GM12878 (cell line): ENCODE results near the gene CYS1. TPM values are rescaled to one million over a fixed set of nuclear protein-coding genes. Genes with fewer than 3 reads are reported as not detected.
A peak's percentile ranks its signal among the peaks of the same experiment; 100 is the strongest.

ENCODE experiments used
- ATAC-seq: fragments of 200-7000 bp; cut with Tn5 transposase; 3 replicates; pipeline ENCODE4 v1.9.1; 2020; ENCODE audit warnings: mild to moderate bottlenecking, moderate library complexity
- BruUV-seq: library from RNA; stranded (reverse); fragments of 400-500 nt; replicated peaks from 2 replicates; lab custom pipeline; 2021; lab: Mats Ljungman, UMichigan
- CTCF ChIA-PET: fragments of 300-600 bp; sonication (Branson Sonifier 250); formaldehyde crosslinking; extraction: SDS; loops from one replicate; lab custom pipeline; 2021; ENCODE audit warnings: inconsistent platforms; lab: Yijun Ruan, JAX
- POLR2A ChIA-PET: fragments of 350-600 bp; formaldehyde crosslinking; extraction: SDS; loops from one replicate; lab custom pipeline; 2021; ENCODE audit warnings: inconsistent platforms; lab: Charles Lee
- RAD21 ChIA-PET: fragments of 300-600 bp; sonication (Branson Sonifier 250); formaldehyde crosslinking; loops from one replicate; lab custom pipeline; 2023; ENCODE audit warnings: antibody characterized with exemption; ENCODE audit not compliant: unreplicated experiment; lab: Charles Lee
- SMC1A ChIA-PET: fragments of 300-600 bp; sonication (Branson Sonifier 250); formaldehyde crosslinking; loops from one replicate; lab custom pipeline; 2023; ENCODE audit not compliant: unreplicated experiment, uncharacterized antibody; lab: Charles Lee
- DNase-seq: peaks from one replicate; pipeline ENCODE4 v3.0.0-alpha.2; 2011; ENCODE audit warnings: low read depth, low spot score
- FAIRE-seq: peaks from 3 replicates; lab custom pipeline; 2011; peaks lifted over from hg19 to GRCh38; lab: Jason Lieb, UNC
- H2AFZ ChIP-seq: 2 replicates; pipeline ENCODE4 v1.6.0; 2011; ENCODE audit warnings: low read depth, low read length, control low read depth; ENCODE audit not compliant: control insufficient read depth
- H3K27ac ChIP-seq: 2 replicates; pipeline ENCODE4 v1.5.1; 2011; ENCODE audit warnings: control low read depth; ENCODE audit not compliant: control insufficient read depth, insufficient read depth
- H3K27me3 ChIP-seq, 2 experiments: replicated peaks in 1 of 2; 2 replicates each; pipeline versions ENCODE4 v1.6.0 to v1.6.1; 2011; ENCODE audit warnings: low read length in 1 of 2; ENCODE audit not compliant: control insufficient read depth in 2 of 2, insufficient read depth in 2 of 2
- H3K36me3 ChIP-seq, 2 experiments: 2 replicates each; pipeline ENCODE4 v1.5.1; 2011; ENCODE audit warnings: low read length in 1 of 2; ENCODE audit not compliant: control insufficient read depth in 2 of 2, insufficient read depth in 2 of 2
- H3K4me1 ChIP-seq: 2 replicates; pipeline ENCODE4 v1.6.1; 2011; ENCODE audit warnings: mild to moderate bottlenecking, low read length, moderate library complexity, mixed read lengths; ENCODE audit not compliant: control insufficient read depth, insufficient read depth
- H3K4me2 ChIP-seq: 2 replicates; pipeline ENCODE4 v1.6.0; 2011; ENCODE audit warnings: control low read depth; ENCODE audit not compliant: control insufficient read depth, insufficient read depth
- H3K4me3 ChIP-seq: fragments of 200-600 bp; sonication (generic); 2 replicates; pipeline ENCODE4 v1.5.1; 2016
- H3K79me2 ChIP-seq: 2 replicates; pipeline ENCODE4 v1.6.0; 2011; ENCODE audit warnings: low read length; ENCODE audit not compliant: control insufficient read depth, insufficient read depth
- H3K9ac ChIP-seq: 2 replicates; pipeline ENCODE4 v1.8.0; 2011; ENCODE audit warnings: low read length, control low read depth, mixed read lengths; ENCODE audit not compliant: control insufficient read depth, insufficient read depth
- H3K9me3 ChIP-seq: replicated peaks from 3 replicates; pipeline ENCODE4 v1.5.1; 2011; ENCODE audit warnings: mild to moderate bottlenecking, low read length; ENCODE audit not compliant: control insufficient read depth, insufficient read depth
- H4K20me1 ChIP-seq: 2 replicates; pipeline ENCODE4 v1.6.0; 2011; ENCODE audit not compliant: control insufficient read depth, insufficient read depth
- BCLAF1 ChIP-seq: fragments of 450-650 bp; IDR thresholded peaks from 2 replicates; pipeline ENCODE4 v1.6.1; 2017; ENCODE audit warnings: antibody characterized with exemption, mild to moderate bottlenecking, moderate library complexity
- CREB1 ChIP-seq: IDR thresholded peaks from 2 replicates; pipeline ENCODE4 v1.6.1; 2012; ENCODE audit warnings: low read depth, mild to moderate bottlenecking, inconsistent platforms
- CREM ChIP-seq: IDR thresholded peaks from 2 replicates; pipeline ENCODE4 v1.6.1; 2014; ENCODE audit warnings: antibody characterized with exemption, low read depth
- CTCF ChIP-seq, 3 experiments: IDR thresholded peaks in 2 of 3; conservative IDR thresholded peaks in 1 of 3; 2 replicates each; pipeline ENCODE4 v1.5.1; 2011; ENCODE audit warnings: low read depth in 3 of 3, low read length in 3 of 3, mild to moderate bottlenecking in 3 of 3, control low read depth in 2 of 3, moderate library complexity in 2 of 3, inconsistent platforms in 1 of 3, mixed read lengths in 1 of 3; ENCODE audit not compliant: control insufficient read depth in 2 of 3, insufficient read depth in 1 of 3; ENCODE audit errors: extremely low read depth in 1 of 3
- E2F4 ChIP-seq: IDR thresholded peaks from 2 replicates; pipeline ENCODE4 v1.6.1; 2012; ENCODE audit warnings: low read depth, low read length, improper control_type of control experiment
- EED ChIP-seq: sonication (generic); IDR thresholded peaks from 2 replicates; pipeline ENCODE4 v1.6.1; 2016; ENCODE audit warnings: antibody characterized with exemption, low read depth
- FOXK2 ChIP-seq: fragments of 450-650 bp; IDR thresholded peaks from 2 replicates; pipeline ENCODE4 v1.6.1; 2017; ENCODE audit warnings: mild to moderate bottlenecking, moderate library complexity
- HDGF ChIP-seq: fragments of 450-650 bp; IDR thresholded peaks from 2 replicates; pipeline ENCODE4 v1.6.1; 2016; ENCODE audit warnings: antibody characterized with exemption
- NFYA ChIP-seq: IDR thresholded peaks from 2 replicates; pipeline ENCODE4 v1.6.1; 2011; ENCODE audit warnings: low read depth, mild to moderate bottlenecking, low read length, improper control_type of control experiment, borderline replicate concordance
- NR2F1 ChIP-seq: fragments of 450-650 bp; conservative IDR thresholded peaks from 2 replicates; pipeline ENCODE4 v1.6.1; 2017; ENCODE audit warnings: mild to moderate bottlenecking
- PBX3 ChIP-seq: IDR thresholded peaks from 2 replicates; pipeline ENCODE4 v1.6.1; 2011; ENCODE audit warnings: mild to moderate bottlenecking, low read depth, low read length, moderate library complexity; ENCODE audit not compliant: insufficient replicate concordance
- RB1 ChIP-seq: fragments of 450-650 bp; formaldehyde crosslinking; IDR thresholded peaks from 2 replicates; pipeline ENCODE4 v1.6.1; 2017; ENCODE audit warnings: mild to moderate bottlenecking, borderline replicate concordance
- RCOR1 ChIP-seq: conservative IDR thresholded peaks from 2 replicates; pipeline ENCODE4 v1.6.1; 2012; ENCODE audit warnings: low read depth, low read length, improper control_type of control experiment
- RFX5 ChIP-seq: IDR thresholded peaks from 2 replicates; pipeline ENCODE4 v1.6.1; 2011; ENCODE audit warnings: low read depth, low read length, improper control_type of control experiment
- SMC3 ChIP-seq: IDR thresholded peaks from 2 replicates; pipeline ENCODE4 v1.6.1; 2011; ENCODE audit warnings: low read length, improper control_type of control experiment, borderline replicate concordance
- TBL1XR1 ChIP-seq: IDR thresholded peaks from 2 replicates; pipeline ENCODE4 v1.6.1; 2012; ENCODE audit warnings: low read depth, low read length, improper control_type of control experiment
- WGBS: methylation state at CpG from one replicate; pipeline ENCODE4 v1.1.6; 2016; ENCODE audit warnings: low lambda C conversion rate; ENCODE audit not compliant: insufficient replicate concordance, insufficient coverage; ENCODE audit errors: missing lambda C conversion rate; 5-methylcytosine and 5-hydroxymethylcytosine counted together
- in situ Hi-C: fragments of 300-500 bp; cut with MboI; formaldehyde crosslinking; loops from 9 replicates; pipeline ENCODE4 v1.14.3; 2018; ENCODE audit warnings: mixed read lengths
- intact Hi-C: fragments of 100-400 bp; cut with micrococcal nuclease; formaldehyde crosslinking; loops from one replicate; pipeline ENCODE4 v1.14.2; 2022; ENCODE audit not compliant: unreplicated experiment
- polyA plus RNA-seq, 11 experiments: library from polyadenylated mRNA; depleted of rRNA in 4 of 11; unstranded in 6 of 11; stranded (reverse) in 5 of 11; fragments of >200 nt; fragmentation: Nextera tagmentation in 4 of 11; fragmentation: Illumina TruSeq in 1 of 11; extraction: Ambion mirVana in 4 of 11; extraction: Trizol in 1 of 11; gene quantifications; 1 replicate in 1 of 11; 2 replicates in 10 of 11; pipeline versions ENCODE4 v1.2.1 to v1.2.3, GENCODE V29; 2011 to 2016; ENCODE audit warnings: inconsistent platforms in 2 of 11, missing spikeins in 2 of 11, low read depth in 1 of 11
- total RNA-seq, 4 experiments: library from RNA; depleted of rRNA in 3 of 4; stranded (reverse); fragments of >200 nt in 3 of 4; fragmentation: Illumina TruSeq in 1 of 4; extraction: Trizol in 1 of 4; gene quantifications; 2 replicates each; pipeline versions ENCODE4 v1.2.1 to v1.2.3, GENCODE V29; 2013 to 2021

The CYS1 gene
- total and polyA plus RNA-seq, 10 of the 15 experiments (the other 5 are each of a cell fraction or from before 2014, with no cell fraction given): 0.35 to 6.4 (median 2.5) TPM

GRCh38 chr2:10120158-10120876, 40.1 kb upstream of the CYS1 start:
- intact Hi-C loops: loop anchor here (2.0 kb wide), 1 partner anchor 38 kb away; no protein-coding TSS in a partner anchor
- TSS peak; percentile 53 for BruUV-seq
- H4K20me1 ChIP-seq: no peaks in the 10 kb centered on the region
- ChIA-PET CTCF (interaction anchor here (0.9 to 3.4 kb wide), 15 partner anchors 16 to 325 kb away, joined by 3 to 29 read pairs (median 8); no protein-coding TSS in a partner anchor), POLR2A (interaction anchor here (0.7 to 2.5 kb wide), 12 partner anchors 29 to 570 kb away, joined by 3 to 15 read pairs (median 6); partner anchors contain the start of genes CYS1, NOL10 and TAF1B), RAD21 (interaction anchor here (0.7 to 4.6 kb wide), 14 partner anchors 16 to 328 kb away, joined by 3 to 41 read pairs (median 6); partner anchors contain the start of genes CYS1 and ODC1), SMC1A (interaction anchor here (1.0 to 3.8 kb wide), 11 partner anchors 11 to 325 kb away, joined by 3 to 25 read pairs (median 7); no protein-coding TSS in a partner anchor)
- peaks cover 52% of the 10 kb centered on the region for H3K79me2 ChIP-seq
- peaks cover under 1% of the 10 kb centered on the region for H3K4me1 ChIP-seq
- no peaks in the 10 kb centered on the region for H3K27me3 ChIP-seq
- peak; percentile 79 for ATAC-seq
- FAIRE-seq: peak; percentile 49
- peak overlapping the region; percentile 95 for H3K4me2 ChIP-seq
- peak overlapping the region; percentile 71 for H3K4me3 ChIP-seq
- WGBS: under 1% methylated on average over 58 of the region's 60 CpGs
- peak overlapping the region; percentile 98 for H3K9ac ChIP-seq
- in situ Hi-C loops: no loop called here
- peak overlapping the region; percentile 98 for H3K27ac ChIP-seq
- H3K9me3 ChIP-seq: no peaks in the 10 kb centered on the region
- DNase-seq: peak; percentile 83
- peak overlapping the region; percentile 90 for H2AFZ ChIP-seq
- H3K36me3 ChIP-seq: peaks cover 0 to 4% of the 10 kb centered on the region in 2 experiments; a peak in 2 of 4 replicates
- TF ChIP-seq CTCF (IDR thresholded peaks at IDR 0.05 in 2 of 3, conservative IDR thresholded peaks at IDR 0.05 in 1 of 3; ENCODE audit: control insufficient read depth in 2 of 3, extremely low read depth in 1 of 3, insufficient read depth in 1 of 3, low read depth in 3 of 3, low read length in 3 of 3): no peak
- peak; percentile 74 for TF ChIP-seq E2F4
- TF ChIP-seq NFYA: no peak
- no peak for TF ChIP-seq RCOR1
- no peak for TF ChIP-seq TBL1XR1
- TF ChIP-seq CREB1: peak; percentile 41; the same call in 1 of the 2 replicates
- TF ChIP-seq BCLAF1: 0 out of 2 replicates have a peak, but pooled peaks have one; percentile 31
- TF ChIP-seq NR2F1: peak; percentile 94
- peak; percentile 22; the same call in 1 of the 2 replicates for TF ChIP-seq FOXK2
- TF ChIP-seq PBX3: peak; percentile 18
- peak; percentile 58; the same call in 1 of the 2 replicates for TF ChIP-seq HDGF
- peak; percentile 16 for TF ChIP-seq CREM
- TF ChIP-seq RB1: peak; percentile 75; the same call in 1 of the 2 replicates
- no peak for TF ChIP-seq RFX5
- TF ChIP-seq EED: peak; percentile 33; the same call in 1 of the 2 replicates
- TF ChIP-seq SMC3: no peak
